GM13977 (cell line): Measurements from ENCODE around the gene TMEM140.

Source experiments
- DNase-seq: peaks from one replicate; pipeline ENCODE4 v3.0.0; 2012; ENCODE audit warnings: low spot score
- CTCF ChIP-seq: IDR thresholded peaks from 2 replicates; pipeline ENCODE4 v1.5.1; 2012; ENCODE audit warnings: mild to moderate bottlenecking, control low read depth; ENCODE audit not compliant: insufficient read depth; ENCODE audit errors: extremely low read depth, missing control alignments
- in situ Hi-C: fragments of 300-500 bp; cut with MboI; formaldehyde crosslinking; loops from one replicate; pipeline ENCODE4 v1.12.0; 2022; ENCODE audit warnings: low sequenced_read_pairs, low pct_unique_long_range_greater_than_20kb, mixed read lengths, inconsistent platforms; ENCODE audit not compliant: unreplicated experiment

TMEM140 gene

DNA sequence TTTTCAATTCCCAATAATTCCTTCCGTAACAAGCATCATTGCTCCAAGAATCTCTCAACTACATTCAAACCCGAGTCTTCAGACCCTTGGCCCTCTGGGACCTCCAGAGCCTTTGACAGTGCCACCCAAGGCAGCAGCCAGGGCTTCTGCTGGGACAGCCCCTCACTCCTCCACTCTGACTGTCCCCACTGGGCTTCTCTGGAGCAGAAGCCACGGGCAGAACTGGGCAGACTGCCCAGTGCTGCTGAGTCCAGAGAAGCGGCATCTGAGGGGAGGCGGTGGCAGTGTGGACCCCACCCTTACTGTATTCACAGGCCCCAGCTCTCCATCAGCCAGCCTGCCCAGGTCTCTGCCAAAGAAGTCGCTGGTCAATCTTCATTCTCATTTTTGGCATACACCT is 13.8 kb downstream of the TMEM140 start:
- TF ChIP-seq CTCF, result no peak
- no peak for DNase-seq
- in situ Hi-C loops, result no loop called here

- TF ChIP-seq CTCF, result no peak
- no peak for DNase-seq
- in situ Hi-C loops, result no loop called here
These were observed 14.6 kb downstream of the TMEM140 start for GRCh38 chr7:135162382-135163001.

GRCh38 chr7:135164357-135165061 is 16.6 kb downstream of the TMEM140 start:
- in situ Hi-C loops, result no loop called here
- no peak for DNase-seq

GRCh38 chr7:135165862-135166261 is 18.0 kb downstream of the TMEM140 start:
- in situ Hi-C loops, result no loop called here
- TF ChIP-seq CTCF, result no peak
- DNase-seq, result peak; percentile 7

More at GRCh38 chr7:135164357-135165061, 16.6 kb downstream of the TMEM140 start:
- no peak for TF ChIP-seq CTCF

- in situ Hi-C loops, result no loop called here
- peak; percentile 8 for DNase-seq
- no peak for TF ChIP-seq CTCF
These were observed 18.6 kb downstream of the TMEM140 start for GRCh38 chr7:135166338-135166990.

GRCh38 chr7:135167365-135167917 is 19.6 kb downstream of the TMEM140 start:
- no peak for TF ChIP-seq CTCF
- DNase-seq, result peak; percentile 8
- in situ Hi-C loops, result no loop called here
